ENCODE data around the gene TNFAIP8.

TNFAIP8 gene

GRCh38 chr5:119355685-119356611 lies at the start of gene TNFAIP8:
Gene TNFAIP8, plus strand, starts transcription at chr5:119356019. Its CDS starts 72 bp downstream, at chr5:119356091.
- DNase-seq (ENCODE audit: low spot score): peak; percentile 87

GRCh38 chr5:119307170-119307569 lies 48.6 kb upstream of the TNFAIP8 start:
- no peak for DNase-seq (ENCODE audit: low spot score)

DNA sequence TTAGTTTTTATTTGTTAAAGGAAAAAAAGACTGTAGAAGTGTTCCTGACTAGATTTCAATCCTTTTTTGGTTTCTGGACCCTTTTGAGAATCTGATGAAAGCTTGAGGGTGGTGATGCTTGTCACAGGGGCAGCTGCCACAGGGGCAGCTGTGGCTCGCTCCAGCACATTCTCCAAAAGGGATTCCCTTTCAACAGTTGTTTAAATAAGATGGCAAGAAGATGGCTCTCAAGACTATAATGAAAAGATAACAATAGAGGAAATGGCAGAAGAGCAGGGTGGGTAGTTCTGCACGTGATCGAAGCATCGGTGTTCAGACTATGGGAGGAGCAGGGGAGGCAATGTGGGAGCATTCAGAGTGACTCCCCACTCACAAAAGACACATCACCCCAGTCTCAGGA lies 46.5 kb upstream of the TNFAIP8 start:
- DNase-seq (ENCODE audit: low spot score): no peak

DNA sequence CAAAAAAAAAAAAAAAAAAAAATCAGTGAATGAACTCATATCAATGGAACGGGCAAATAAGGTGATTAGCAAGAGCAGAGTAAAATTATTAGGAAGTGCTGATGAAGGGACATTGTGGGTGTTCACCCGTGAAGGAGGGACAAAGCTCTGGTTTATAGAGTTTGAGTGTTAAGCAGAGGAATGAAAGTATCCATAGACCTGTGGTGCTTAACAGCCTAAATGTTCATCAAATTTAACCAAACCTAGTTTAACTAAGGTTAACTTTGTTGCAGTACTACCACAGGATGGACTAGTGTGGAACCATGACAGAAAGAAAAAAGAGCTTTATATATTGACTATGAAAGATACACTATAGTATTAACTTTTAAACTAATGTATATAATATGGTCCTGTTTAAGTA lies 44.1 kb upstream of the TNFAIP8 start:
- no peak for DNase-seq (ENCODE audit: low spot score)

DNA sequence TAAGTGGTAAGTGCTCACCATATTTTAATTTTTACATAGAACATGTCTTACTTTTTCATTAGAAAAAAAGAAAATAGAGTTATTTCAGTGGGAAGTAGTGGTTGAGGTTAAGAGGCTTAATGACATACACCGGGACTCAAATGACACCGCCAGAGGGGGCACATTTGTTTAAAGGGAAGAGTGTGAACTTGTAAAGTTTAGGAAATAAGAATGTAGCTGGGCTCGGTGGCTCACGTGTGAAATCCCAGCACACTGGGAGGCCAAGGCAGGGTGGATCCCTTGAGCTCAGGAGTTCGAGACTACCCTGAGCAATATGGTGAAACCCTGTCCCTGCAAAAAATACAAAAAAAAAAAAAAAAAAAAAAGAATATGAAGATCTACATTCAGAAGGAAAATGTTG lies 43.4 kb upstream of the TNFAIP8 start:
- no peak for DNase-seq (ENCODE audit: low spot score)

DNA sequence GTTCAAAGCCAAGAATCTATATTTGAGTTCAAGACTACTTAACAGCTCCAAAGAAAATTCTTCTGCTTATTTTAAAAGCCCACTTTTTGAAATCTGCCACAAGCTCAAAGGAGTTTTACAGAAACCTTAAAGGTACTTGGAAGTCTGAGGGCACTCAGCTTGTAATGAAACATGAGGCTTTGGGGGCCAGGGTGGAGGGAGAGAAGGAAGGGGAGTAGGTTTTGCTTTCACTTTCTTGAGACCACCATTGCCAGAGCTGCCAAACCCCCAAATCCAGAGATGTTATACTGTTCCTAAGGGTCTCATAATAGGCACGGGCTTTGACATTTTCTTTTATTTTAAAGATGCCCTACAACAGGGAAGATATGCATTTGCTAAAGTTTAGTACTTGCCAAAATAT lies 42.6 kb upstream of the TNFAIP8 start:
- no peak for DNase-seq (ENCODE audit: low spot score)

GRCh38 chr5:119313658-119314605 lies 41.9 kb upstream of the TNFAIP8 start:
- DNase-seq (ENCODE audit: low spot score): no peak

- DNase-seq (ENCODE audit: low spot score): peak; percentile 58
Measured at GRCh38 chr5:119315516-119315949, 40.3 kb upstream of the TNFAIP8 start.

- no peak for DNase-seq (ENCODE audit: low spot score)
Measured at GRCh38 chr5:119316086-119316485, 39.7 kb upstream of the TNFAIP8 start.

GRCh38 chr5:119316906-119317305 lies 38.9 kb upstream of the TNFAIP8 start:
- no peak for DNase-seq (ENCODE audit: low spot score)

DNA sequence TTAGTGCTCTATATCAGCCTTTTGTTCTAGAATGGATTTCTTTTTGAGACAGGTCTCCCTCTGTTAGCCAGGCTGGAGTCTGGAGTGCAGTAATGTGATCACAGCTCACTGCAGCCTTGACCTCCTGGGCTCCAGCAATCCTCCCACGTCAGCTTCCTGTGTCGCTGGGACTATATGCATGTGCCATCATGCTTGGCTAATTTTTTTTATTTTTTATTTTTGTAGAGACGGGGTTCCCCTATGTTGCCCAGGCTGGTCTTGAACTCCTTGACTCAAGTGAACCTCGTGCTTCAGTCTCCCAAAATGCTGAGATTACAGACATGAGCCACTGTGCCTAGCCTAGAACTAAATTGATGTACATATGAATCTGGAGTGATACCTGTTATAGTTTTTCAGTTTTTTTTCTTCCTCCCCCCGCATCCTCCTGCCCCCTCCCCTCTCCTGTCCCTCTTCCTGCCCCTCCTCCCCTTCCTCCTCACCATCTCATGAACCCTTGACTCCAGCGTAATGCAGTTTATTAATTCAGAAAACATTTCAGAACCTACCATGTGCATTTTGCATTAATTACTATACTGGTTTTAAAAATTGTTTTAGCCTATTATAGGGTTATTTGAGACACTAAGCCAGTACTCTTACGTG lies 37.4 kb upstream of the TNFAIP8 start:
- no peak for DNase-seq (ENCODE audit: low spot score)

DNA sequence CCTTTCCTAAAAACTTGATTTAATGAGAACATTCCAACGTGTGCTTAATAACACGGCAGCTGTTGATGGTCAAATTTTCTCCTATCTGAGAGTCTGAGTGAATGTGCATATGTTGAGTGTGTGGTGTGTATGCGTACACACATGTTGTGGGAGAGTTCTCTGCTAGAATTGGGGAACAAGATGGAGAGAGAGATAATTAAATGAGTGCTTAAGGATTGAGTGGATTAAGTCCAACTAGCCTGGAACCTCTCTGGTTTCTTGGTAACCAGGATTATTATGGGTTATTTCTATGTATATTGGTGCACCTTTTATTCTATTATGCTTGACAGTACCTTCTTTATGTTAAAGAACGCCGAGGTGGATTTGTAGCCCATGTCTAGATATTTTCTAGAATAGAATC lies 36.4 kb upstream of the TNFAIP8 start:
- DNase-seq (ENCODE audit: low spot score): no peak

GRCh38 chr5:119319890-119320289 lies 35.9 kb upstream of the TNFAIP8 start:
- DNase-seq (ENCODE audit: low spot score): no peak

DNA sequence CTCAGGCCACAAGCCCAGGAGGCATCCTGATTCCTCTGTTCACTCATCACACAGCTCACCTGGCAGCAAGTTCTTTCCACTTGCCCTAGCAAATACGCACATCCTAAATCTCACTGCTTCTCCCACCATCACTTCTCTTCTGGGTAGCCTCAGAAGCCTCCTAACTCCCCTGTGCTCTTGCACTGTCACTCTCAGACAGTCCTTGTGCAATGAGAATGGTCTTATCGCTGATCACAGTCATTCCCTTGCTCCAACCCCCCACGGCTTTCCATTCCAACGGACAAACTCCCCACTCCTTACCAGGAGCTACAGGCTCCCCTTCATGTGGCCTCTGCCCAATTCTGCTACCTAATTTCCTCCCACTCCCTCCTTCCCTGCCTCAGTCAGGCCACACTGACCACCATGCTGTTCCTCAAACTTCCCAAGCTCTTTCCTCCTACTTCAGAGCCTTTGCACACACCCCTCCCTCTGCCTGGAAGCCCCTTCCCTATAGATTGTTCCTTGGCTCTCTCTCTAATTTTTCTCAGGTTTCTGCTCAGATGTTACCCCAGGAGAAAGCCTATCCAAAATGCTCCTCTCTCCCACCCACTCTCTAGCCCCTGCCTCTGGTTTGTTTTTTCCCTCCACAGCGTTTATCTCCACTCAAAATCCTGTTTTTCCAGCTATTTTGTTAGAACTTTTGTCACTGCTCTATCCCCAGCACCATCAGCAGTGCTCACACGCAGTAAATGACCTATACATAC lies 34.1 kb upstream of the TNFAIP8 start:
- no peak for DNase-seq (ENCODE audit: low spot score)

DNA sequence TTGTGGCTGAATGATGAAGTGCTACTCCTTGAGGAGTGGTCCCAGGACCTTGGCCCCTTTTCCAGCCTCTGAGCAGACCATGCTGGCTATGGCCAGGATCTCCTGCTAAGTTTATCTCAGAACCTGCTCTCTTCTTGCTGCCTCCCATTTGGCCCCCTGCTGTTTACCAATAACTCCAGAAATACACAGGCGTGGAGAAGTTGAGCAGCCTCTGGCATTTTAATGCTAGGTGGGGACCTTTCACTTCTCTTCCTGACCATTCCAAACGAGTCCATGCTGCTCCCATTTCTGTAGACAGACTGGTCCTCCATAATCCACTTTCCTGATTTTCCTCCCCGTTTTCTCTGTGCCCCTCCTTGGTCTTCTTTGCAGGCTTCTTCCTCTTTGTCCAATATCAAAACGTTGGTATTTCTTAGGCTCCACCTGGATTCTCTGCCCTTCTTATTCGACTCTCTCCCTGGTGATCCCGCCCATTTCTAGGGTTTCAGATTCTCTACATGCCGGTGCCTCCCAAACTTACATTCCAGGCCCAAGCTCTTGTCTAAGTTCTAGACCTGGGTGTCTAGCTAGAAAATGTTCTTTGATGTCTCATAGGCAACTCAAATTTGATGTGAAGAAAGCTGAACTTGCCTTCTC lies 33.4 kb upstream of the TNFAIP8 start:
- no peak for DNase-seq (ENCODE audit: low spot score)

DNA sequence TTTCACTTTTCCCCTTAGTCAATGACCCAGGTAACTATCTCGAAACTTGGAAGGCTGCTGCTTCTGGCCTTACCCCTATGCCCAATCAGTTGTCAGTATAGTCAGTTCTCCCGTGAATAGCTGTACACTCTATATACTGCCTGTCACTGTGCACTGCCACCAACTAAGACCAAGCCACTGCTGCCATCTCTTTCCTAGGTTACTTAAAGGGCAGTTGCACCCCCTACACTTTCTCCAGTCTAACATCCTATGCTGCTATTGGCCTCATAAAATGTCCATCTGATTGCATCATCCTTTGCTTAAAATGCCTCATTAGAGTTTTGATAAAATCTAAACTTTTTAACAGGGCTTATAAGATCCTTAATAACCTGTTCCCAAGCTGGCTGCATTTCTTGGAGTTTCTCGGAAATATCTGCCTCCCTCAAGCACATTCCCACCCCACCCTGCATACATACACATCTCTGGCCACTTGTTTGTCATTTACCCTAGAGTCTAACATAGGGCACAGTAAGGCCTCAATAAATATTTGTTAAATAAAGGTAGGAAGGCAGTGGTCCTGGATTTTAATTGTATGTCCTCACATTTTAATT lies 32.8 kb upstream of the TNFAIP8 start:
- no peak for DNase-seq (ENCODE audit: low spot score)

DNA sequence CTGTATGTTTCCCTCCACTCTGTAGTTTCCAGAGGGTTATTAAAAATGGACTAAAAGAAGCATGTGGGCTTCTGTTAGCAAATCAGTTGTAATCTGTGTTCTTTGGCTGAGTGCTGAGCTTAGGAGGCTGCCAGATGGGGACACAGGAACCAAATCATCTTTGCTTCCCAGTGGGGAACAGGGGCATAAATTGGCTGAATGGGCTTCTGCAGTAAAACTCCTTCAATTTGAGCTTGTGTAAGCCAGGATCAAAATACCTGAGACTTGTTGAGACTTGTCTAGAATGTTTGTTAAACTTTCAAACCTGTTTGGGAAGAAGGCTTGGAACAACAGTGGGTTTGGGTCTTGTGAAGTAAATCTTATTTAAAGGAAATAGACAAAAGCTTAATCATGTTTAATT lies 32.2 kb upstream of the TNFAIP8 start:
- peak; percentile 38 for DNase-seq (ENCODE audit: low spot score)

GRCh38 chr5:119324842-119325241 lies 31.0 kb upstream of the TNFAIP8 start:
- DNase-seq (ENCODE audit: low spot score): no peak

DNA sequence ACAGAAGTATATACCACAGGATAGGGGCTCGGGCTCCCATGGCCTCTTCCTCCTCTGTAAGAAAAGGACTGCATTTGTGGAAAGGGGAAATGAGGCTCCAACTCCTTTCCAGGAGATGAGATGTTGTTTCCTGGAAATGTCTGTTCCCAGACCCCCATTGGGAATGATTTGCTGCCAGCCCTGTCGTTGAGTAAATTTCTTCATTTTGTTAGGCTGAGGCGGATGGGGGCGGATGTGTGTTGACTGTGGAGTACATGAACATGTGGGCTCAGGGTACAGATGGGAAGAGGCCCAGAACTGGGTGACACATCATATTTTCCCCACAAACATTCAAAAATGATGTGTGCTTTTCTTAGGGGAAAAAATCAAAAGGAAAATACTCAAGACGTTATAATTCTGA lies 28.8 kb upstream of the TNFAIP8 start:
- DNase-seq (ENCODE audit: low spot score): peak; percentile 30

GRCh38 chr5:119328753-119329602 lies 26.8 kb upstream of the TNFAIP8 start:
- DNase-seq (ENCODE audit: low spot score): peak; percentile 22
